Aorta (tissue), 5 donors: Measurements from ENCODE around the gene KIAA1755. TPM values are rescaled to one million over a fixed set of nuclear protein-coding genes. Genes with fewer than 3 reads are reported as not detected.
A peak's percentile ranks its signal among the peaks of the same experiment; 100 is the strongest.
"Not testable (repeated sequence)": the region's sequence is repeated elsewhere in the genome, so short reads cannot be mapped to it uniquely, and the experiment has no call there.

Experiments
- ATAC-seq: fragments of 200-7000 bp; cut with Tn5 transposase; one replicate; pipeline ENCODE4 v1.9.1; 2022; ENCODE audit warnings: moderate library complexity; ENCODE audit not compliant: low FRiP score
- DNase-seq, 2 donors: peaks; one replicate each; pipeline ENCODE4 v3.0.0-alpha.2; 2020
- H3K27ac ChIP-seq, 2 donors: one replicate each; pipeline ENCODE4 v1.5.1; 2013; ENCODE audit warnings: low read length in 2 of 2, mild to moderate bottlenecking in 2 of 2, moderate library complexity in 2 of 2, control low read depth in 1 of 2, inconsistent platforms in 1 of 2, low read depth in 1 of 2
- H3K27me3 ChIP-seq, 2 donors: one replicate each; pipeline ENCODE4 v1.6.1; 2013; ENCODE audit warnings: control low read depth in 1 of 2, low read length in 1 of 2, mild to moderate bottlenecking in 1 of 2, moderate library complexity in 1 of 2; ENCODE audit not compliant: insufficient read depth in 2 of 2, control insufficient read depth in 1 of 2
- H3K36me3 ChIP-seq, 2 donors: one replicate each; pipeline ENCODE4 v1.6.1; 2013; ENCODE audit warnings: control low read depth in 1 of 2, low read length in 1 of 2, mild to moderate bottlenecking in 1 of 2; ENCODE audit not compliant: insufficient read depth in 2 of 2, control insufficient read depth in 1 of 2
- H3K4me1 ChIP-seq, 2 donors: one replicate each; pipeline ENCODE4 v1.6.1; 2013; ENCODE audit warnings: low read length in 2 of 2, control low read depth in 1 of 2, mild to moderate bottlenecking in 1 of 2, moderate library complexity in 1 of 2; ENCODE audit not compliant: insufficient read depth in 2 of 2, control insufficient read depth in 1 of 2
- H3K4me3 ChIP-seq, 2 donors: one replicate each; pipeline ENCODE4 v1.5.1; 2013; ENCODE audit warnings: low read length in 2 of 2, control low read depth in 1 of 2, mild to moderate bottlenecking in 1 of 2
- H3K9me3 ChIP-seq: one replicate; pipeline ENCODE4 v1.6.1; 2013; ENCODE audit warnings: mild to moderate bottlenecking, low read length; ENCODE audit not compliant: control insufficient read depth
- WGBS, 2 donors: extraction: QIAGEN DNeasy Blood & Tissue Kit; methylation state at CpG; one replicate each; pipeline ENCODE4 v1.1.7; 2013; 5-methylcytosine and 5-hydroxymethylcytosine counted together
- intact Hi-C, 2 donors: fragments of 100-400 bp; cut with DNase I; formaldehyde crosslinking; loops; one replicate each; pipeline versions ENCODE4 v1.14.2 to v1.15.0; 2022
- polyA plus RNA-seq, 2 donors: library from polyadenylated mRNA; stranded (reverse); fragments of 200-250 nt; gene quantifications; one replicate each; pipeline ENCODE4 v1.2.3, GENCODE V29; 2013
- total RNA-seq, 2 donors: library from RNA; stranded (reverse); fragmentation: NEBNext Ultra II Directional; extraction: Animal tissue kit (Norgen Biotek cat#: 25700); gene quantifications; one replicate each; pipeline ENCODE4 v1.2.1, GENCODE V29; 2021
- donor health status: healthy with polysubstance abuse.
- donor health status: Bipolar disorder and iron deficiency.
- donor health status: DM: no; HTN: no; CAD: no.
- donor health status: DM: no; HTN: no; CAD: no.
- donor health status: DM: yes; HTN: yes; CAD: no.

The KIAA1755 gene
- total and polyA plus RNA-seq, 4 donors = 2.0 to 46.4 (median 20.6) TPM

GRCh38 chr20:38252292-38253288 is 7.9 kb downstream of the KIAA1755 start:
- Histone ChIP-seq H3K4me3 (no peak overlapping the region), H3K36me3 (no peaks in the 10 kb centered on the region), H3K27ac (peak overlapping the region; percentile 93), H3K4me1 (peaks cover 0 to 2% of the 10 kb centered on the region in 2 donors), H3K9me3 (no peaks in the 10 kb centered on the region), H3K27me3 (no peaks in the 10 kb centered on the region)
- intact Hi-C loops = loop anchor here in 1 of 2 donors (5.0 kb wide), 1 partner anchor 40 kb away; no protein-coding TSS in a partner anchor
- ATAC-seq = peak; percentile 61
- WGBS, 2 donors = 6 to 10% methylated on average over 20 of the region's 20 CpGs
- DNase-seq = no peak

GRCh38 chr20:38251441-38251840 is 9.1 kb downstream of the KIAA1755 start:
- 75 to 78% methylated on average over 6 of the region's 6 CpGs for WGBS, 2 donors
- not testable (repeated sequence) for H3K4me1 ChIP-seq

GRCh38 chr20:38250609-38251008 is 9.9 kb downstream of the KIAA1755 start:
- H3K4me3 ChIP-seq = no peak overlapping the region
- no peak for DNase-seq
- peaks cover 0 to 2% of the 10 kb centered on the region in 2 donors for H3K4me1 ChIP-seq
- H3K27ac ChIP-seq = no peak overlapping the region
- no peaks in the 10 kb centered on the region for H3K36me3 ChIP-seq
- no peak for ATAC-seq
- WGBS, 2 donors = 59 to 67% methylated on average over 6 of the region's 6 CpGs
- no peaks in the 10 kb centered on the region for H3K9me3 ChIP-seq
- intact Hi-C loops = loop anchor here in 1 of 2 donors (5.0 kb wide), 1 partner anchor 42 kb away; no protein-coding TSS in a partner anchor
- H3K27me3 ChIP-seq = no peaks in the 10 kb centered on the region

More at GRCh38 chr20:38251441-38251840, 9.1 kb downstream of the KIAA1755 start:
- DNase-seq, ATAC-seq, H3K4me3 ChIP-seq, H3K9me3 ChIP-seq, H3K27ac ChIP-seq, H3K36me3 ChIP-seq, H3K27me3 ChIP-seq: not testable (repeated sequence)
- intact Hi-C loops = loop anchor here in 1 of 2 donors (5.0 kb wide), 1 partner anchor 41 kb away; no protein-coding TSS in a partner anchor

- Histone ChIP-seq H3K4me3 (no peak overlapping the region), H3K36me3 (no peaks in the 10 kb centered on the region), H3K27me3 (no peaks in the 10 kb centered on the region), H3K4me1 (no peaks in the 10 kb centered on the region), H3K27ac (no peak overlapping the region), H3K9me3 (no peaks in the 10 kb centered on the region)
- no peak for ATAC-seq
- no peak for DNase-seq
- 54 to 58% methylated on average over 9 of the region's 9 CpGs for WGBS, 2 donors
- intact Hi-C loops = loop anchor here in 1 of 2 donors (5.0 kb wide), 1 partner anchor 43 kb away; no protein-coding TSS in a partner anchor
Observed at GRCh38 chr20:38249536-38250310, 10.8 kb downstream of the KIAA1755 start.

GRCh38 chr20:38248133-38248532 is 12.4 kb downstream of the KIAA1755 start:
- intact Hi-C loops = no loop called here

GRCh38 chr20:38247725-38248124 is 12.8 kb downstream of the KIAA1755 start:
- DNase-seq, H3K4me1 ChIP-seq, H3K36me3 ChIP-seq, H3K27ac ChIP-seq, ATAC-seq, intact Hi-C loops, H3K4me3 ChIP-seq, H3K27me3 ChIP-seq, H3K9me3 ChIP-seq: not testable (repeated sequence)
- 93 to 94% methylated on average over 4 of the region's 4 CpGs for WGBS, 2 donors

More at GRCh38 chr20:38248133-38248532, 12.4 kb downstream of the KIAA1755 start:
- Histone ChIP-seq H3K9me3 (no peaks in the 10 kb centered on the region), H3K4me3 (no peak overlapping the region), H3K4me1 (no peaks in the 10 kb centered on the region), H3K36me3 (no peaks in the 10 kb centered on the region), H3K27ac (no peak overlapping the region), H3K27me3 (no peaks in the 10 kb centered on the region)
- 88 to 94% methylated on average over 8 of the region's 8 CpGs for WGBS, 2 donors
- no peak for ATAC-seq
- DNase-seq = no peak

GRCh38 chr20:38247166-38247509 is 13.4 kb downstream of the KIAA1755 start:
- Histone ChIP-seq H3K27ac (no peak overlapping the region), H3K9me3 (no peaks in the 10 kb centered on the region), H3K4me1 (no peaks in the 10 kb centered on the region), H3K27me3 (no peaks in the 10 kb centered on the region), H3K36me3 (no peaks in the 10 kb centered on the region), H3K4me3 (no peak overlapping the region)
- 40 to 45% methylated on average over 7 of the region's 7 CpGs for WGBS, 2 donors
- intact Hi-C loops = no loop called here
- ATAC-seq (no peak), DNase-seq (no peak)

- Histone ChIP-seq H3K4me3 (no peak overlapping the region), H3K36me3 (no peaks in the 10 kb centered on the region), H3K4me1 (no peaks in the 10 kb centered on the region), H3K9me3 (no peaks in the 10 kb centered on the region), H3K27me3 (no peaks in the 10 kb centered on the region), H3K27ac (peak overlapping the region in 1 of 2 donors; percentile 13)
- no peak for DNase-seq
- WGBS, 2 donors = 33% methylated on average over 13 to 14 of the region's 14 CpGs
- peak; percentile 40 for ATAC-seq
- intact Hi-C loops = no loop called here
Observed at GRCh38 chr20:38246357-38247165, 14.0 kb downstream of the KIAA1755 start.
